GM18511 (cell line): ENCODE results near the gene VAV1.
"Not testable (repeated sequence)": the region's sequence is repeated elsewhere in the genome, so short reads cannot be mapped to it uniquely, and the experiment has no call there.

Experiments used
- ATAC-seq: cut with Tn5 transposase; IDR thresholded peaks from one replicate; pipeline ENCODE4 v1.9.1; 2021; ENCODE audit warnings: mild to moderate bottlenecking, moderate library complexity; ENCODE audit not compliant: unreplicated experiment

VAV1 gene

GRCh38 chr19:6754653-6755463, 17.6 kb upstream of the VAV1 start:
- ATAC-seq, result no peak

- no peak for ATAC-seq
Measured at GRCh38 chr19:6760606-6761005, 11.9 kb upstream of the VAV1 start.

- ATAC-seq, result no peak
Measured at GRCh38 chr19:6761053-6761676, 11.3 kb upstream of the VAV1 start.

GRCh38 chr19:6762253-6762797, 10.2 kb upstream of the VAV1 start:
- not testable (repeated sequence) for ATAC-seq

GRCh38 chr19:6765738-6766356, 6.7 kb upstream of the VAV1 start:
- no peak for ATAC-seq

GRCh38 chr19:6766357-6767080, 6.0 kb upstream of the VAV1 start:
- no peak for ATAC-seq

- peak; percentile 27 for ATAC-seq
Measured at GRCh38 chr19:6767081-6767356, 5.5 kb upstream of the VAV1 start.

GRCh38 chr19:6767357-6768235, 4.9 kb upstream of the VAV1 start, which contains the start of gene SH2D3A:
Gene SH2D3A, minus strand, starts transcription at chr19:6767435. Its CDS starts 3,687 bp downstream, at chr19:6763748.
- ATAC-seq, result peak; percentile 72

GRCh38 chr19:6768236-6768785, 4.2 kb upstream of the VAV1 start:
- ATAC-seq, result no peak

- ATAC-seq, result no peak
Measured at GRCh38 chr19:6769006-6769619, 3.4 kb upstream of the VAV1 start.

GRCh38 chr19:6771648-6772027, 870 bp upstream of the VAV1 start:
- ATAC-seq, result not testable (repeated sequence)

GRCh38 chr19:6772866-6773322, 386 bp downstream of the VAV1 start:
- ATAC-seq, result peak; percentile 2

GRCh38 chr19:6773323-6773931, 919 bp downstream of the VAV1 start:
- peak; percentile 43 for ATAC-seq

- no peak for ATAC-seq
Measured at GRCh38 chr19:6774821-6775707, 2.6 kb downstream of the VAV1 start.

GRCh38 chr19:6776045-6776444, 3.5 kb downstream of the VAV1 start:
- ATAC-seq, result not testable (repeated sequence)

GRCh38 chr19:6776999-6777398, 4.5 kb downstream of the VAV1 start:
- ATAC-seq, result no peak

- no peak for ATAC-seq
Measured at GRCh38 chr19:6777434-6777833, 4.9 kb downstream of the VAV1 start.

- ATAC-seq, result no peak
Measured at GRCh38 chr19:6778386-6778785, 5.9 kb downstream of the VAV1 start.
